ENCODE data around the gene HCRT.
"Not testable (repeated sequence)": the region's sequence is repeated elsewhere in the genome, so short reads cannot be mapped to it uniquely, and the experiment has no call there.

HCRT gene

GRCh38 chr17:42189651-42189965 is 4.4 kb upstream of the HCRT start:
- Histone ChIP-seq H4K20me1 (ENCODE audit: control insufficient read depth, insufficient read depth, low read depth, low read length) (no peaks in the 10 kb centered on the region), H3K9me3 (ENCODE audit: control insufficient read depth, insufficient read depth, low read length) (no peaks in the 10 kb centered on the region), H3K4me3 (ENCODE audit: low read length) (no peak overlapping the region), H3K36me3 (ENCODE audit: control insufficient read depth, low read length) (no peaks in the 10 kb centered on the region), H3K79me2 (ENCODE audit: control insufficient read depth, low read length) (peaks cover 11% of the 10 kb centered on the region), H3K27ac (ENCODE audit: low read depth, low read length) (no peak overlapping the region), H3K27me3 (ENCODE audit: control insufficient read depth, low read length) (no peaks in the 10 kb centered on the region), H3K4me2 (ENCODE audit: low read length) (no peak overlapping the region), H3F3A (ENCODE audit: control insufficient read depth, insufficient read depth) (no peaks in the 10 kb centered on the region), H3K4me1 (ENCODE audit: control insufficient read depth, low read length) (peaks cover 17% of the 10 kb centered on the region), H3K9me2 (replicated peaks; ENCODE audit: control insufficient read depth, low read length) (no peaks in the 10 kb centered on the region)
- TF ChIP-seq CTCF (IDR thresholded peaks at IDR 0.05; ENCODE audit: low read depth, low read length, poor library complexity, severe bottlenecking): no peak
- TF ChIP-seq EZH2phosphoT487 (IDR thresholded peaks at IDR 0.05; ENCODE audit: borderline replicate concordance, low read length): no peak

GRCh38 chr17:42188749-42189650 is 3.7 kb upstream of the HCRT start:
- Histone ChIP-seq H3F3A (ENCODE audit: control insufficient read depth, insufficient read depth) (no peaks in the 10 kb centered on the region), H3K27me3 (ENCODE audit: control insufficient read depth, low read length) (no peaks in the 10 kb centered on the region), H3K27ac (ENCODE audit: low read depth, low read length) (no peak overlapping the region), H4K20me1 (ENCODE audit: control insufficient read depth, insufficient read depth, low read depth, low read length) (no peaks in the 10 kb centered on the region), H3K36me3 (ENCODE audit: control insufficient read depth, low read length) (no peaks in the 10 kb centered on the region), H3K4me1 (ENCODE audit: control insufficient read depth, low read length) (peaks cover 20% of the 10 kb centered on the region), H3K79me2 (ENCODE audit: control insufficient read depth, low read length) (peaks cover 9% of the 10 kb centered on the region), H3K4me3 (ENCODE audit: low read length) (no peak overlapping the region), H3K9me2 (replicated peaks; ENCODE audit: control insufficient read depth, low read length) (no peaks in the 10 kb centered on the region), H3K9me3 (ENCODE audit: control insufficient read depth, insufficient read depth, low read length) (no peaks in the 10 kb centered on the region), H3K4me2 (ENCODE audit: low read length) (no peak overlapping the region)
- TF ChIP-seq CTCF (IDR thresholded peaks at IDR 0.05; ENCODE audit: low read depth, low read length, poor library complexity, severe bottlenecking): no peak
- TF ChIP-seq EZH2phosphoT487 (IDR thresholded peaks at IDR 0.05; ENCODE audit: borderline replicate concordance, low read length): no peak

- Histone ChIP-seq H3K4me1 (ENCODE audit: control insufficient read depth, low read length) (peaks cover 21% of the 10 kb centered on the region), H3K4me3 (ENCODE audit: low read length) (no peak overlapping the region), H3F3A (ENCODE audit: control insufficient read depth, insufficient read depth) (no peaks in the 10 kb centered on the region), H3K4me2 (ENCODE audit: low read length) (no peak overlapping the region), H4K20me1 (ENCODE audit: control insufficient read depth, insufficient read depth, low read depth, low read length) (no peaks in the 10 kb centered on the region), H3K27ac (ENCODE audit: low read depth, low read length) (no peak overlapping the region), H3K36me3 (ENCODE audit: control insufficient read depth, low read length) (no peaks in the 10 kb centered on the region), H3K27me3 (ENCODE audit: control insufficient read depth, low read length) (no peaks in the 10 kb centered on the region), H3K9me3 (ENCODE audit: control insufficient read depth, insufficient read depth, low read length) (no peaks in the 10 kb centered on the region), H3K9me2 (replicated peaks; ENCODE audit: control insufficient read depth, low read length) (no peaks in the 10 kb centered on the region), H3K79me2 (ENCODE audit: control insufficient read depth, low read length) (no peaks in the 10 kb centered on the region)
- no peak for TF ChIP-seq CTCF (IDR thresholded peaks at IDR 0.05; ENCODE audit: low read depth, low read length, poor library complexity, severe bottlenecking)
- TF ChIP-seq EZH2phosphoT487 (IDR thresholded peaks at IDR 0.05; ENCODE audit: borderline replicate concordance, low read length): no peak
Measured at GRCh38 chr17:42187833-42188232, 2.6 kb upstream of the HCRT start.

GRCh38 chr17:42186191-42186590 is 939 bp upstream of the HCRT start:
- not testable (repeated sequence) for H3K9me3 ChIP-seq (ENCODE audit: control insufficient read depth, insufficient read depth, low read length); H3K36me3 ChIP-seq (ENCODE audit: control insufficient read depth, low read length); H3K27ac ChIP-seq (ENCODE audit: low read depth, low read length); H3K9me2 ChIP-seq (replicated peaks; ENCODE audit: control insufficient read depth, low read length); H3K79me2 ChIP-seq (ENCODE audit: control insufficient read depth, low read length); H3K4me3 ChIP-seq (ENCODE audit: low read length); H3K4me2 ChIP-seq (ENCODE audit: low read length); H4K20me1 ChIP-seq (ENCODE audit: control insufficient read depth, insufficient read depth, low read depth, low read length); H3K27me3 ChIP-seq (ENCODE audit: control insufficient read depth, low read length); H3F3A ChIP-seq (ENCODE audit: control insufficient read depth, insufficient read depth)
- peaks cover 33% of the 10 kb centered on the region for H3K4me1 ChIP-seq (ENCODE audit: control insufficient read depth, low read length)

All from DOHH2 (cell line).